LoVo (cell line): ENCODE results near the gene LHPP.

Experiments
- DNase-seq: peaks from one replicate; pipeline ENCODE4 v3.0.0-alpha.2; 2016; ENCODE audit warnings: low spot score

Gene LHPP

DNA sequence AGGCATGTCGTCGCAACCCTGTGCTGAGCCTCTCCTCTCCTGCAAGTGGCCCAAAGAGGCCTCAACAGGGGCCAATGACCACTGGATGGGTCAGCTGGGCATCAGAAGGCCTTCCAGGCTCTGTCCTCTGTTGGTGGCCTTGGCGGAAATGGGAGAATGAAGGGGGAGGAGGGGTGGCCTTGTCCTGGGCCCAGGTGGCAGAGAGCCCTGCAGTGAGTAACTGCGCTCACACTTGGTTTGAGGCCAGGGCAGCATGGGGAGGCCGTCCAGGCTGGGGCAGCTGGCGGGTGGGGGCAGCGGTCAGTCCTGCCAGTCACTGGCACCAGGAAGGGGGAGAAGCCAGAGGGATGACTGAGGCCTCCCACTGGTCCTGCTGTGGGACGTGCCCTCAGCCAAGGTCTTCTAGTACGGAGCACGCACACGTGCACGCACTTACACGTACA lies 59.8 kb downstream of the LHPP start:
- no peak for DNase-seq

DNA sequence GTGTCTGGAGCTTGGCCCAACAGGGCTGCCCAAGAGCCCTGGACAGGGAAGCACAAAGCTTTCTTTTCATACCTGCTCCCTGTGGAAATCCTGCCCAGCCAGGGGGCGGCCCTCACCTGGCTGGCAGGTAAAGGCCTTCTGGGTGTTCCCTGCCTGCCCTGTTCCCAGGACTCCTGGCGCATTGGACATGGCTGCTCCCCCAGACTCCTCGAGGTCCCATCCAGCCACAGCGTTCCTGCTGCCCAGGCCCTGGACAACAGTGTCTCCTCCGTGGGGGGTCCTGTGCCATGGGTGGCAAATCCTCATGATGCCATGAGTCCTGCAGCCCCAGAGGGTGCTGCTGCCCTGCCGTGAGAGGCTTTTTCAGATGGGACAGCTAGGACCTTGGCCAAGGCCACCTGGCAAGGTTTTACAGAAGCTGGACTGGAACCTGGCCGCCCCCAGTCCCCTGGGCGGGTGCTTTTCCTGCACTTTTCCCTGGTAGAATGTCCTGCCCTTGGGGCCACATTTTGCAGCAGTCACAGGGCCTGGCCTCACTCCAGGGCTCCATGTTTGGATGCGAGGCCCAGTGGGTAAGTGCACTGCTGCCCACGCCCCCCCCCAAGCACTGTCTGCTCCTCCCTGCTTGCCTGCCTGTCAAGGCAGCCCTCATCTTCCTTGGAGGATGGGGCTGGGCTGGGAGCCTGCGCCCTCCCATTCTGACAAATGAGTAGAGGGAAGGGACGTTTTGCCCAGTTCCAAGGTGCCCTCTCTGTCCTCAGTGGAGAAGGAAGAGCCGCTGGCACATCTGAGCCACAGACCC lies 60.7 kb downstream of the LHPP start:
- no peak for DNase-seq

DNA sequence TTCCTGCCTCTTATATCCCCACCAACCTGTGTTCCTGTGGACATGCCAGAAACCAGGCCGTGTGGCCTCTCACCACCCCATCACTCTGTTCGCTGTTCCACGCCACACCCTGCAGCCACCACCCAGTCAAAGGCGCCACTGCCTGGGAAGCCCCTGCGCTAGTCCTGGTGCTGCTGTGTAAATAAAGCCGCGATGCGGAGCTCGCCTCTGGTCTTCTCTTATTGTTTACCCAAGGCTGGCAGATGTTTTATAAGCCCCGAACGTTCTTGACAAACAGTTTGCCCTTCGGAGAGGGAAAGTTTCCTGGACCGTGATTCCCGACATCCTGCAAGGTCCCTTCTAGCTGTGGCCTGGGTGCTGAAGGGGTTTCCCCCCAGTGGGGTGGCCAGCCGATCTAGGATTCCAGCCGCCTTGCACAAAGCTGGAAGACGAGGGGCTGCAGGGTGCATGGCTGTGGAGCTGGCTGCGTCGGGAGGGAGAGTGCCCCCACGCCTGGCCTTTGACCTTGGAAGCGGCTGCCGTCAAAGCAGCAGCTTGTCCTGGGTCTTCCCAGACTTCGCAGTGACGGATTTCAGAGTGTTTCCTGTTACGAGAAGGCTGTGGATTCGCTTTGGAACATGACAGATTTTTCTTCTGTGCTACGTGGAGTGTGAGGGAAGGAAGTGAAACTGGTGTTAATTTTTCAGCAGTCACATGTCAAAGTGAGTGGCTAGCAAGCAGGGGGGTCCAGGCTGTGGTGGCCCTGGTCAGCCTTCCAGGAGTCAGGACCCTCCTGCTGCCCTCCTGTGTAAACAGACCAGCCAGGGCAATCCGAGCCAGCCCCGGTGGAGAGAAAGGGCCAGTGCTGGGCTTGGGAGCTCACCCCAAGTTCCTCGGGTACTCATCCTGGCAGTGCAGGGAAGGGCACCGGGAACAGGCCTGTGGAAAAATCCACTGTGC lies 61.6 kb downstream of the LHPP start:
- DNase-seq = no peak

DNA sequence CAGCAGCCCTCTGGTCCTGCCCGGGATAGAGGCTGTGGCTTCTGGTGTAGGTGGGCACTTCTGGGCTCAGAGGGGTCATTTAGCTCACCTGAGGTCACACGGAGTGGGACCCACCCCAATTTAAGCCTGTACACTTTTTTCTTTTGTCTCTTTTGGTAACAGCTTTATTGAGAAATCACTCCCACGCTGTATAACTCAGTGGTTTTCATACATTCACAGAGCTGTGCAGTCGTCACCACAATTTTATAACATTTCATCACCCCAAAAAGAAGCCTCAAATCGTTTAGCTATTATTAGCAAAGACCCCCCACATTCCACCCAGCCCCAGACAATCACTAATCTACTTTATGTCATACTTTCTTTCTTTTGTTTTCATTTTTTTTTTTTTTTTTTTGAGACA lies 62.3 kb downstream of the LHPP start:
- no peak for DNase-seq

DNA sequence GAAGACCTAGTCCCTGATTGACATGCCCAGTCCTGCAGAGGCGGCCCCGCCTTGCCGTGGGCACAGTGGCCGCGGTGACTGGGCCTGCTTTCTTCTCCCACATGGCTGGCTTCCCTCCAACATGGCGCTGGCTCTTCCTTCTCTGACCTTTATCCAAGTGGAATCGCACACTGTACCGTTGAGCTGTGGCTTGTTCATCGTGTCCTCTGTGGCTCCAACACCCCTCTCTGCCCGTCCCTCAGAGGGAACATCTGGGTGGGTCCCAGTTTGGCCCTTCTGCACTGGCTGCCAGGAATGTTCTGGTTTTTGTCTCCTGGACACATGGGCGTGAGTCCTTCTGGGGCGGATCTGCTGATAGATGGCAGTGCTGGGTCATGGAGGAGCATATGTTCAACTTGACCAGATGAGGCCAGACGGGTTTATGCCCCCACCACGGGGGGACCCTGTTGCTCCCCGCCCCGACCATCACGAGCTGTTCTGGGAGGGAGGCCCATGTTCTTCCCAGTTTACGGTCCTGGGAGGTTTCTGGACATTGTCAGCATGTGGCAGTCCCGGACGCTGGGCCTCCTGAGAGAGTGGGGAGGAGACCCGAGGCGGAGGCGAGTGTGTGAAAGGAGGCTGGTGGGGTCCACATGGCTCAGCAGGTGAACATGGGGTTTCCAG lies 63.5 kb downstream of the LHPP start:
- DNase-seq = peak; percentile 37

DNA sequence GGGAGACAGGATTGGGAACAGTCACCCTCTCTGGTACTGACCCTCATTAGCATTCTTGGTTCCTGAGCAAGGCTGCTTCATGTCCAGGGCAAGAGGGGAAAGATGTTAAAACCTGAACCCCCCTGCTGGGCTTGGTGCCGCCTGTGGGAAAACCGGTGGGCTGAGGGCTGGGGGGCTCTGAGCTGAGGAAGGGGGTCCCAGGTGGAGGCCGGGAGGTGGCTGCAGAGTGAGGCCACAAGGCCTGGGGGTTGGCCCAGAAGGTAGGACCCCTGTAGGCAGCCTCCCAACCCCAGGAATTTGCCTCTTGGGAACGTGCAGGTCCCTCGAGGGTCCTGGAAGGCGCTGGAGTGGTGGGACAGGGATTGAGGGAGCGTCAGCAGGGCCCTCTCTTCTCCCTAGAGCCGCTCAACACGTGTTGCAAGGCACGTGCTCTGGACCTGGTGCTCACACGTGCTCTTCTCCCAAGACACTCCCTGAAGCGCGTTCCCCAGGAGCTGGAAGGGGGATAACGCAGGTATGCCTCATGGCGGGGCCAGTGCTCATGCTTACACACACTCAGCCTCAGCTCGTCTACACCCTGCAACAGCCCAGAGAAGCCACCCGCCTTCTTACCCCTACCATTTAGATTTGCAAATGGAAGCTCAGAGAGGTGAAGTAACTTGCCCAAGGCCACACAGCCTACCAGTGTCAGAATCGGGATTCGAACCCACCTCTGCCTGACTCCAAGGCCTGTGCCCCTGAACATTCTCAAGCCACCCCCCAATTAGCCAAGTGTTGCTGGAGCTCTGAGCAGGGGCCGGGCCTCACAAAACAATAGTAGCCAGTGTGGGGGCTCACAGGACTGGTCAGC lies 64.4 kb downstream of the LHPP start:
- no peak for DNase-seq

DNA sequence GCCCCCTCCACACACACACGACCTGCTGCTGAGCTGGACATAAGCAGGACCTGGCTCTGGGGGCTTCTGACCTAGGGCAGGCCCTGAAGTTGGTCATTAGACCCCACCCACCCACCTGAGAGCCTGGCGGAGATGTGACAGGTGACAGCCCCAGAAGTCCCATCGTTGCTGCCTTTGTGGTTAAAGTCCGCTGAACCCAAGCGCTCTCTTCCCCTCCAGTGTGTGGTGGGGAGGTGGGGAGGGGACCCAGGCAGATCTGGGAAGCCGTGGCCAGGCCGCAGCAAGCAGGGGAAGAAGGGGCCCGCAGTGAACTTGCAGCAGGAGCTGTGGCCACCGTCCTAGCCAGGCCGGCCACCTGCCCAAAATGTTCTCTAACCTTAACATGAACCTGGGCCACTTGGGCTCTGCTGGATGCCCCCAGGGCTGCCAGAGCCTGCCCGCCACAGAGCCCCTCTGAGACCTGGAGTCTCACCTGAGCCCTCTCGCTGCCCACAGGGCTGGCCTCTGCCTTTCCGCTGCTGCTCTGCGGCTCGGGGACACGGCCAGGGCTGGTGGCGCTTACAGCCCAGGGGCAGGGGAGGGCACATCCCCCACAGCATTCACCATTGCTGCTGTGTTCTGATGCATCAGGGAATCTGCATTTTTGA lies 65.1 kb downstream of the LHPP start:
- no peak for DNase-seq

DNA sequence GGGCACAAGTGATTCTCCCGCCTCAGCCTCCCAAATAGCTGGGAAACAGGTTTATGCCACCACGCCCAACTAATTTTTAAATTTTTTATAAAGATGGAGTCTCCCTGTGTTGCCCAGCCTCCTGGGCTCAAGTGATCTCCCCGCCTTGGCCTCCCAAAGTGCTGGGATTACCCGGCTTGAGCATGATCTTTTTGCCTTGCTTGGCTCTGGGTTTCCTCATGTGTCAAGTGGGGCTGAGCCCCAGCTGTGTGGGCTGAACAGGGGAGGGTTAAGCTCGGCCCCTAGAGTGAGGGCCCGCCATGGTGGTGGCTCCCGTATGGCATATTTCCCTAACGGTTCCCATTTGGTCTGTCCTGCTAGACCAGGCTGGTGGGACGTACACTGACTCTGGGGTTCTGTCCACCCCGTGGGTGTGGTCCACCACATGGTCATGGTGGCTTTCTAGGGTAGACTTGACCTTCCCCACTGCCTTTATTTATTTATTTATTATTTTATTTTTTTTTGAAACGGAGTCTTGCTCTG lies 66.3 kb downstream of the LHPP start:
- DNase-seq = no peak

DNA sequence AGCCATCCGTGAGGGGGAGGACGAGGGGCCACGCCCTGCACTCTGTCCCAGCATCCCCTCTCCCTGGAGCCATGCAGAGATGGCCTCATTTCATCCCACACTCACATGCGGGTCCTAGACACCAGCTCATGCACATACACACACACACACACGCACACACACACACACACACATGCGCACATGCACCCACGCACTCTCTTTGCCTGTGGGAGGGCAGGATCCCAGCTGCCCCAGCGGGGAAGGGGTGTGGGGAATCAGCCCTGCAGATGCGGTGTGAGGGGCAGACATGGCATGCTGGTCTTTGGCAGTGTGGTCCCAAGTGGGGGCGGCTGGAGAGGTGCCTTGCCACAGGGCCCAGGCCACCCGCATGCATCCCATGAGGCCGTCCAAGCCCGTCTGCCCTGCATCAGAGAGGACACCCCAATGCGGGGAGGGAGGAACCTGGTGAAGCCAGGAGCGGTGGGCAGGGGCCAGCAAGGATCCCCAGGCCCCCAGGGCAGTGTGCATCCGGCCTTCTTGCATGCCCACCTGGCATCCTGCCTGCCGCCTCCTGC lies 68.1 kb downstream of the LHPP start:
- no peak for DNase-seq

DNA sequence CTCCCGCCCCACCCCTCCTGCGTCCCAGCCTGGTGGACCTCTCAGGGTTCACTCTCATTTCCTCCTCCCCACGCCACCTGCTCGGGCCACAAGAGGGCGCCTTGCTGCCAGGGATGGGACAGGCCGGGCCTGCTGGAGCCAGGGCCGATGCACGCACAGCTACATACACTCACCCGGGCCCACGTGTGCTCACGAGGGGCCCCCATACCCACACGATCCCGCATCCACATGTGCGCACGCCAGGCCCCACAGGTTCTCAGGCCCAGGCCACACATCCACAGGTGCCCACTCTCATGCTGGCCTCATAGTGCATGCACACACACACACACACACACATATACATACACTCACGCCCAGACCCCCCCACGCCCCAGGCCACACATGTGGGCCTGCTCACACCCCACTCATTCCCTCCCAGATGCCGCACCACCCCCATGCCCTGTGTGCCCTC lies 68.6 kb downstream of the LHPP start:
- DNase-seq = peak; percentile 71

DNA sequence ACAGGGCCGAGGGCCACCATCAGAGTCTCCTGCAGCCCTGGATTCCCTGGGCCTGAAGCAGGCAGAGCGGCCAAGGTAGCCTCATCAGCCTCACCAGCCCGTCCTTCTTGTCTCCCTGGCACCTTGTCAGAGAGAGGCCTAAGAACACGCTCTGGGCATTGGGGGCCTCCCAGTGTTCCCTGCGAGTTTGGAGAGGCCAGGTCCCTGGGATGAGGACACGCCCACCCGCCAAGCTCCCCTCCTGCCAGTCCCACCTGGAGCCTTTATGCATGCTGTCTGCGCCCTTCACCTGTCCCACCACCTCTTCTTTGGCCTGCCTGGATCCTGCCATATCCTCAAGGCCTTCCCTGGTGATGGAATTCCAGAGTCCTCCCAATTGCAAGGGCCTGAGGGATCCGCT lies 69.2 kb downstream of the LHPP start:
- no peak for DNase-seq

DNA sequence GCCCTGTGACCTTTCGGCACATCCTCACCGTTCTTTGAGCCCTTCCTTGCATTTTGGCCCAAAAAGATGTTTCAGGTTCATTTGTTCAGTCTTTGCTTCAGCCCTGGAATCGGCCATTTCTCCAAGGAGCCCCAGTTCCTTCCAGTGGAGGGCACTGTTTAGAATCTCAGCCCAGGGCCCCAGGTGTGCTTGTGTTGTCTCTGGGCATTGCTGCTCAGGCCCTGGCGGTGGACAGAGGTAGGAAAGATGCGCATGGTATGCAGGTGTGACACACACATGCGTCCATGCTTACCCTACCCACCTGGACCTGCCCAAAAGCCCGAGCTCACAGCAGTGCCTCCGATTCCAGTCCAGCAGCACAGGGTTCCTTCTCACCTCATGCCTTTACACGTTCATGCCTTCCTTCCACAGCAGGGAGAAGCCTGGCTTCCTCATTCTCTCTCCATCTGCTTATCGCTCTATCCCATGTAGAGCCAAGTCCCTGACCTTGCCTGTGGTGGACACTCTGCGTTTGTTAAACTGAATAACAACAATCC lies 70.6 kb downstream of the LHPP start:
- peak; percentile 16 for DNase-seq

DNA sequence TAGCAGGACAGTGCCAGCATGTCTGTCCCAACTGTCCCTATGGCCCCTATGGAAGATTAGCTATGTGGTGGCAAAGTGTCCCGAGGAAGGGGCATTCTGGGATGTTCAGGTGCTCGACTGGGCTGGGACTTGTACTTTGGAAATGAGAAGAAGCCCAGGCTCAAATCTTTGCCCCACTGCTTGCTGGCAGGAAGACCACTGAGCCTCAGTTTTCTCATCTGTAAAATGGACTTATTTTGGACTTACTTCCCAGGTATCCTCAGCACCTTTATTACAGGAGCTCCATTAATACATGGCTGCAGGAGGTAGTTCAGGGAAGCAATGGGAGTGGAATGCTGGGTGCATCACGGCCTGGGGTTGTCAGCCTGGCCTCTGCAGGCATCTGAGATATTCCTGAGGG lies 71.2 kb downstream of the LHPP start:
- no peak for DNase-seq

DNA sequence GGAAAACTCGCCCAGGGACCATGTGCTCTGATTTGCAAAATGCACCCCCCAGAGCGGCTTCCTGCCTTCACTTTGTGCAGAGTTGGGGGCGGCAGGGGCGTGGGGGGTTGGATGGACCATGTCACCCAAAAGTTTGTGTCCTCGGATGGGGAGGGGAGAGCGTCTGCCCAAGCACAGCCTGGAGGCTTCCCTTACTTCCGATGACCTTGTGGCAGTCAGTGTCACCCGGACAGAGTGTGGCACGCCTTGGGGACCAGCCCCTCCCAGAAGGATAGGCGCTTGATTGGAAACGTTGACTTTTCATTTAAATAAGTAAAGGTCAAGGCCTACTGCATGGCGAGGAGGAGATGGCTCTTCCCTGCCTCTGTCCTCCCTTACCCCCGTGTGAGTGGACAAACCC lies 71.6 kb downstream of the LHPP start:
- DNase-seq = no peak

DNA sequence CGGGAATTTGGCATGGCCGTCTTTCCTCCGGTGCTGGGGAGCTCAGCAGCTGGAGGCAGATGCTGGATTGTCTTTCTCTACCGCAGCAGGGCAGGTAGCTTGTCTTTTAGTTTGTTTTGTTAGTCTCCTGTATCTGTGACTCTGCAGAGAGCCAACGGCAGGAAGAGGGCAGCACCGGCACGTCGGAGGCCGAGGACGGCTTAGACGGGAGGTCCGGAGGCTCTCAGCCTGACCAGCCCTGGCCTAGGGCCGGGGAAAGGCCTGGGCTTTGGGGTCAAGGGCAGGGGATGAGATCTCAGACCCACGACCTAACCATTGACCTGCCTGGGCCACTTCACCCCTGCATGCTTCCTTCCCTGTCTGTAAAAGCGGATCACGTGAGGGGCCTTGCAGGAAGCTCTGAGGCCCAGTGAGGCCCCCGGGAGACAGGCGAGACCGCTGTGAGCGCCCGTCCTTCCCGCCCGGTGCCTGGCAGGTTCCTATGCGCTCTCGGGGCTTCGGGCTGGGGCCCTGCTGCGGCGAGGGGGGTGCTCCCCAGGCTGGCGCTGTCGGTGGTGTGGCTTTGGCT lies 72.7 kb downstream of the LHPP start:
- DNase-seq = no peak

DNA sequence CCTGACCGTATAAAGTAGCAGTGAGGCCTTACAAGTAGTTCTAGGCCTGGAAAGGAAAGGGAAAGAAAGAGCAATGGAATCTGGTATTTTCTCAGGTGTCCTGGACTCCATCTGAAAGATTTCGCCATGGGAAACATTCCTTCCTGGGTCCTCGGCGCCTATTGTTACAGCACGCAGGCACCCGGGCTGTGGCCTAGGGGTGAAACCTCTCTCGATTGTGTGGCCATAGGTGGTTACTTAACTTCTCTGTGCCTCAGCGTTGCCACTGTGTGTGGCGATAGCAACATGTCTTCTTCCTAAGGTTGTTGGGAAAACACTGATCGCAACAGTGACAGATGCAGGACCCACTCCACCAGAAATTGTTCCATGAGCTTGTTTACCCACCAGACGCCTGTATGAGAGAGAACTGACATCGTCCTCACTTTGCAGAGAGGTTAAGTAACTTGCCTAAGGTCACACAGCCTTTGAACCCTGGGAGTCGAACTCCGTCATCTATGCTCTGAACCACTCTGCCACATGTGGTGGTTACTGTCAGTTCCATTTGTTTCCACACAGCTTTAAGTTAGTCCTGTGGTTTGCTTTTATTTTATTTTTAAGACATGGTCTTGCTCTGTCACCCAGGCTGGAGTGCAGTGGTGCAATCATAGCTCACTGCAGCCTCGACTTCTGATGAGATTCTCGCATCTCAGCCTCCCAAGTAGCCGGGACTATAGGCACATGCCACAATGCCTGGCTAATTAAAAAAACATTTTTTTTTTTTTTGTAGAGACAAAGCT lies 73.4 kb downstream of the LHPP start:
- no peak for DNase-seq

DNA sequence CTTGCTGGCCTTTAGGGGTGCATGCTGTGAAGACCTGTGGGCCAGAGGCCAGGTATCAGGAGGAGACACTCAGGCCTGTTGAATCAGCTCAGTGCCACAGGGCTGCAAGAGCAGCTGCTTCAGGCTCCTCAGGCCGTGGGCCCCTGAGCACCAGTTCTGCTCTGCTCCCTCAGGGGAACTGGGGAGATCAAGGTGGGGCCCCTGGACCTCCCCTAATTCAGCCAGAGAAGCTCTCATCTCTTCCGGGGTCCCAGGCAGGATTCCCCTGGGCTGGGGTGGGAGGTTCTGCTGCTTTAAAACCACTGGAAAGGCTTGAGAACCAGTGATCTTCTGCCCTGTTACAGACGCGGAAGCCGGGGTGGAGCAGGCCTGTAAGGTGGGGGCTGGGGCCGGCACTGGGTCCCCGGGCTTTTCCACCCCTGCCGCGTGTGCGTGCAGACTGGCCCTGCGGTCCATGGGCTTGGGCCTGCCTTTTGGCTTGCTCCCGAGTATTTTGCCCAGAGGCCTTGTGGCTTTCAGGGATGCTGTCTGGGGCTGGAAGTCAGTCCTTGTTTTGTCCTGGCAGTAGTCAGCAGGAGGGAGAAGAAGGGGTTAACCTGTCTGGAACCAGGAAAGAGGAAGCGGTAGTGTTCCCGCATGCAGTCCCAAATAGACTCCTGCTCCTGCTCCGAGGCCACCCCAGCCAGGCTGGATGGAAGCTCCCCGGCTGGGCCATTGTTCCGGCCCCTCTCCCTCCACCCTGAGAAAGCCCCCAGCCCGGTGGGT lies 74.3 kb downstream of the LHPP start:
- DNase-seq = no peak

DNA sequence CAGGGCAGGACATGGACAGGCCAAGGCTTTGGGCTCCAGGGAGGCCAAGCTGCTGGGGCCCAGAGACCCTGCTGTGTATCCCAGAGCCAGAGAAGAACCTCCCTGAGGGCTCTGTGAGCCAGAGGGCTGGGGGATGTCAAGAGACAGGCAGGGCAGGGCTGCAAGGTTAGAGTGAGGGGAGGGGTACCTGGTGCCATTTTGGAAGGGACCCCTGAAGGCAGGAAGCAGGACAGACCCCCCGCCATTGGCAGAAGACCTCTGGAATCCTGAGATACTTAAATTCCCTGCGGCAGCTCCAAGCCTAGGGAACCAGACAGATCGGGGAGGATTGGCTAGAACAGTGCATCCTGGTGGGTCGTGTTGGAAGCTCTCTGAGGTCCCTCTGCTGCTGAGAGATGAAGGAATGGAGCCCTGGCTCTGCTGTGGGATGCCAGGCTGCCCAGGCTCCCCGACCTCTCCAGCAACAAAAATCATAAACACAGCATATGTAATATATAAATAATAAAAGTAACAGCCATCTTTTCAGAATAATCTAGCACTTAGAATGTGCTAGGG lies 75.0 kb downstream of the LHPP start:
- DNase-seq = no peak
